GM19395 (cell line): ENCODE measurements around the gene AGBL4.
A peak's percentile ranks its signal among the peaks of the same experiment; 100 is the strongest.

ENCODE experiments used
- ATAC-seq: cut with Tn5 transposase; IDR thresholded peaks from one replicate; pipeline ENCODE4 v1.9.1; 2021; ENCODE audit warnings: mild to moderate bottlenecking, moderate library complexity; ENCODE audit not compliant: unreplicated experiment

Gene AGBL4

DNA sequence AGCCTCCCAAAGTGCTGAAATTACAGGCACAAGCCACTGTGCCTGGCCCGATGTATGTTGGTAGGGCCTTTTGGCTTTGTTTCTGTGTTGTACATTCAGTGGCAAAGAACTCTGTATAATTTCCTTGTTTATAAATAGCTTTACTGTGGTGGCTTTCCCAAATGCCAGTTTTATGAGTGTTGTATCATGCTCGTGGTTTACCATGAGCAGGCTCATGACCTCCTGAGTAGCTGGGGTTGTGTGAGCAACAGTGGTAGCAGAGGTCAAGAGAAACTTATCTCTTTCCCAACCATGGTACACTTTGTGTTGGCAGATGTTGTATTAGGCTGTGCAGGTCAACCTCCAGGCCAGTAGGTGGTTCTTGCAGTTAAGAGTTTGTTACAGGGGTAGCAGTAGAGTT is 826.7 kb downstream of the AGBL4 start:
- no peak for ATAC-seq

GRCh38 chr1:49190138-49190537 is 833.6 kb downstream of the AGBL4 start:
- ATAC-seq, result no peak

GRCh38 chr1:49187056-49187455 is 836.7 kb downstream of the AGBL4 start:
- ATAC-seq, result no peak

DNA sequence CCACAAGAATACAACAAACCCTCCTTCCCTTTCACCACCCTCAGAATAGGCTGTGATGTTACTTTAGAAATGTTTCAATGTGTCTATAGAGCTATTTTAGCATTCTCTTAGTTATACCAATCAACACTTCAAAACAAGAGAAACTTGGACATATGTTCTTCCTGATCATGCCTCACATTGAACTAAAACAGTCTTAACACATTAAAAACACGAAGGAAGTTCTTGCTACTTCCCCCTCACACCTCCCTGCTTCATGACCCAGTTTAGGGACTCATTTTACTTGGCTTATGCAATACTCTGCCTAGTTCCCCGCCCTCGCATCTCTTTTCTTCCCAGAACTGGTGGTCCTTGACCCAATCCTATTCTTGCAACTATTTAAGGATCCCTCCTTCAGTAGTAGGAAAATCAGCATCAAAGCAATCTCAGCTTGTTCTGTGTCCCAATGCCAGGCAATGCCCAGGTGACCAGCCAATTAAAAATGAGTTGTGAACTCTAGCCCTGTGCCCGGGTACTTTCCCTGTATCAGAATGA is 838.2 kb downstream of the AGBL4 start:
- no peak for ATAC-seq

GRCh38 chr1:49183489-49183888 is 840.3 kb downstream of the AGBL4 start:
- no peak for ATAC-seq

GRCh38 chr1:49181033-49181432 is 842.7 kb downstream of the AGBL4 start:
- ATAC-seq, result no peak

- ATAC-seq, result no peak
These were observed 851.7 kb downstream of the AGBL4 start for GRCh38 chr1:49171941-49172593.

- ATAC-seq, result no peak
These were observed 857.7 kb downstream of the AGBL4 start for GRCh38 chr1:49166031-49166430.

- ATAC-seq, result no peak
These were observed 860.7 kb downstream of the AGBL4 start for GRCh38 chr1:49163031-49163430.

- no peak for ATAC-seq
These were observed 863.1 kb downstream of the AGBL4 start for GRCh38 chr1:49160677-49161076.

DNA sequence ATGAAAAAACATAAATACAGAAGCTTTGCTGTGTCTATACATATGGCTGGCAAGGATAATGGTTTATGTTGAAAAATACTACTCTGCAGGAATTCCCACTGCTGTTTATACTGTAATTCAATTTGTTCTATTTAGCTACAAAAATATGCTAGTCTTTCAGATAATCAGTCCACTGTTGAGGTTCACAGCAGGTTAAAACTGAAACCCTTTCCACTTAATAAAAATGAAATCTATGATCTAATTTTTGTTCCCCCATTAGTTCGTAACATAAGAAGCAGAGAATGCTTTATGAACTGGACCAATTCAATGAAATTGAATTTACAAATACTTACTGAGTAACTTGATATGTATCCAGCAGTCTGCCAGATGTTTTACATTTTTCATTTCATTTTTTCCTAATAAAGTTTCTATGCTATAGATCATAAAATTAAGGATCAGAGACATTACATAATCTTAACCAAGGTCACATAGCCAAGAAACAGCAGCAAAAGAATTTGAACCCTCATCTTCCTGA is 887.0 kb downstream of the AGBL4 start:
- ATAC-seq, result no peak

- ATAC-seq, result no peak
These were observed 898.0 kb downstream of the AGBL4 start for GRCh38 chr1:49125746-49126145.

GRCh38 chr1:49111931-49112330 is 911.8 kb downstream of the AGBL4 start:
- ATAC-seq, result no peak

GRCh38 chr1:49106445-49106844 is 917.3 kb downstream of the AGBL4 start:
- no peak for ATAC-seq

- no peak for ATAC-seq
These were observed 919.2 kb downstream of the AGBL4 start for GRCh38 chr1:49104575-49104974.

GRCh38 chr1:49102752-49103151 is 921.0 kb downstream of the AGBL4 start:
- ATAC-seq, result peak; percentile 77

GRCh38 chr1:49098866-49099265 is 924.9 kb downstream of the AGBL4 start:
- ATAC-seq, result no peak

GRCh38 chr1:49086327-49086726 is 937.4 kb downstream of the AGBL4 start:
- ATAC-seq, result no peak

- no peak for ATAC-seq
These were observed 938.7 kb downstream of the AGBL4 start for GRCh38 chr1:49085079-49085478.

DNA sequence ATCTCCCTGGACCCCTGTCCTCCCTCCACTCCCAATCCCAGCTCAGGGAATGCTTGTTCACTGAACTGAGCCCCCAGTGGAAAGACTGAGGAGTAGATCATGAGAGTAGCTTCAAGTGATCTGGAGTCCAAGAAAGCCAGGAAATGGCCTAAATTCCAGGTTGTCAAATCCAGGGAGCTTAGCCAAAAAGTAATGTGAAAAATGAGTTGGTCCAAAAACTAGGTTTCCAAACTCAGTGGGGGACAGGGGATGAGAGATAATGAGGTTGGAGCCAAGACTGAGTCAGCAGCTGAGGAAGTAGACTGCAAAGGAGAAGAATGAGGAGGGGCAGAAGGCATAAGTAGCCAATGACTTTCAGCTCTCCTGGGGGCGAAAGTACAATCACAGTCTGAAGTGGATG is 963.0 kb downstream of the AGBL4 start:
- no peak for ATAC-seq

DNA sequence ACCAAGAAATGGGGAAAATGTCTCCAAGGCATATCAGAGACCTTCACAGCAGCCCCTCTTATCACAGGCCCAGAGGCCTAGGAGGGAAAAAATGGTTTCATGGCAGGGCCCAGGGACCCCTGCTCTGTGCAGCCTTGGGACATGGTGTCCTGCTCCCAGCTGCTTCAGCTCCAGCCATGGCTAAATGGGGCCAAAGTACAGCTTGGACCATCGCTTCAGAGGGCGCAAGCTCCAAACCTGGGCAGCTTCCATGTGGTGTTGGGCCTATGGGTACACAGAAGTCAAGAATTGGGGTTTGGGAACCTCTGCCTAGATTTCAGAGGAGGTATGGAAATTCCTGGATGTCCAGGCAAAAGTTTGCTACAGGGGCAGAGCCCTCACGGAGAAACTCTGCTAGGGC is 964.7 kb downstream of the AGBL4 start:
- no peak for ATAC-seq

DNA sequence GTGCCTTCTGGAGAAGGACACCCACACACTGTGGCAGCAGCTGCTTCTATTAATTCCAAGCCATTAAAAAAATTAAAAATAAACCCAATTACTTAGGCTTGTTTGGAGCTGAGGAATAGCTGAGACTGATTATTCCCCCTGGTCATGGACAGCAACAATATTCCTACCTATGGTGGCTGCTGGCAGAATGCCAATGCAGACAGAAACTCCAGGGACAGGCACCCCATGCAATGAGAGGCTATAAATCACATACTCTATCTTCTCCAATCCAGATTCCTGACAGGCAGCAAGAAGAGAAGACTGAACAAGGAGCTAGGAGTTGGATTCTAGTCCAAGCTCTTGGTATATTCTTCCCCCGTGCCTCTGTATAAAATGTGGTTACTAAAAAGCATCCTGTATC is 971.7 kb downstream of the AGBL4 start:
- ATAC-seq, result no peak

DNA sequence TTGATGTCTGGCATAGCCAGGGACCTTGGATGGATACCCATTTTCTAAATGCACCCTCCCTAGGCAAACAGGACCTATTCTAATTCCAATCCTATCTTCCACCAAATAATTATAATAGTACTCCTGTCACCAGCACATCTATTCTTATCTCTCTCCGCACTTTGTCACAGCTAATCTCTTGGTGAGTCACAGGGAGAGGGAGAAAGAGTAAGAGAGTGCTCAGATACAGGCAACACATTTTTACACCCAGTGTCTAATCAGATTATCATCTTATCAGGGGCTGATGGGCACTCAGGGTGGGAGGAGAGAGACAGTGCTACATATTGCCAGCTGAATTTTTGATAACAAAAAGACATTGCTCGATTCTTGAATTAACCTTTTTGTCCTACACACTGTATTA is 972.1 kb downstream of the AGBL4 start:
- ATAC-seq, result no peak
